HG02571 (cell line): Measurements from ENCODE around the gene RAPGEF1.
"Not testable (repeated sequence)": the region's sequence is repeated elsewhere in the genome, so short reads cannot be mapped to it uniquely, and the experiment has no call there.

Experiments
- ATAC-seq: cut with Tn5 transposase; IDR thresholded peaks from one replicate; pipeline ENCODE4 v1.9.1; 2021; ENCODE audit warnings: mild to moderate bottlenecking, moderate library complexity; ENCODE audit not compliant: unreplicated experiment

The RAPGEF1 gene

GRCh38 chr9:131693651-131694597, 46.0 kb downstream of the RAPGEF1 start:
- ATAC-seq, result no peak

- no peak for ATAC-seq
These were observed 47.0 kb downstream of the RAPGEF1 start for GRCh38 chr9:131692612-131693562.

GRCh38 chr9:131691969-131692611, 47.8 kb downstream of the RAPGEF1 start:
- no peak for ATAC-seq

GRCh38 chr9:131690941-131691573, 48.8 kb downstream of the RAPGEF1 start:
- ATAC-seq, result no peak

- ATAC-seq, result no peak
These were observed 49.4 kb downstream of the RAPGEF1 start for GRCh38 chr9:131690462-131690861.

GRCh38 chr9:131688377-131688776, 51.5 kb downstream of the RAPGEF1 start:
- ATAC-seq, result no peak

GRCh38 chr9:131685753-131686706, 53.8 kb downstream of the RAPGEF1 start:
- ATAC-seq, result no peak

GRCh38 chr9:131683094-131683493, 56.8 kb downstream of the RAPGEF1 start:
- ATAC-seq, result not testable (repeated sequence)

GRCh38 chr9:131682261-131682660, 57.6 kb downstream of the RAPGEF1 start:
- no peak for ATAC-seq

- not testable (repeated sequence) for ATAC-seq
These were observed 58.0 kb downstream of the RAPGEF1 start for GRCh38 chr9:131681826-131682225.

GRCh38 chr9:131681108-131681507, 58.8 kb downstream of the RAPGEF1 start:
- not testable (repeated sequence) for ATAC-seq

GRCh38 chr9:131679261-131680020, 60.4 kb downstream of the RAPGEF1 start:
- no peak for ATAC-seq

GRCh38 chr9:131678499-131679111, 61.3 kb downstream of the RAPGEF1 start:
- ATAC-seq, result peak; percentile 63

GRCh38 chr9:131677444-131678180, 62.3 kb downstream of the RAPGEF1 start:
- no peak for ATAC-seq

- ATAC-seq, result no peak
These were observed 62.8 kb downstream of the RAPGEF1 start for GRCh38 chr9:131677049-131677443.

- no peak for ATAC-seq
These were observed 63.4 kb downstream of the RAPGEF1 start for GRCh38 chr9:131676431-131676972.

- ATAC-seq, result no peak
These were observed 64.3 kb downstream of the RAPGEF1 start for GRCh38 chr9:131675437-131676022.
